Chondrocyte (in vitro differentiated cells): Measurements from ENCODE around the gene PORCN. TPM values are rescaled to one million over a fixed set of nuclear protein-coding genes. Genes with fewer than 3 reads are reported as not detected.

Experiments
- DNase-seq: peaks from one replicate; pipeline ENCODE4 v3.0.0; 2021; ENCODE audit warnings: mixed read lengths, low spot score
- H3K27ac Mint-ChIP-seq: one replicate; pipeline ENCODE4 v1.8.0; 2021; ENCODE audit warnings: mild to moderate bottlenecking, moderate library complexity, mixed read lengths; ENCODE audit not compliant: unreplicated experiment
- H3K27me3 Mint-ChIP-seq: 2 replicates; pipeline ENCODE4 v1.8.0; 2021; ENCODE audit warnings: low read depth, mixed read lengths
- H3K36me3 Mint-ChIP-seq: 2 replicates; pipeline ENCODE4 v1.8.0; 2021; ENCODE audit warnings: low read depth, mixed read lengths
- H3K4me1 Mint-ChIP-seq: 2 replicates; pipeline ENCODE4 v1.8.0; 2021; ENCODE audit warnings: low read depth, mild to moderate bottlenecking, mixed read lengths
- H3K4me3 Mint-ChIP-seq: one replicate; pipeline ENCODE4 v1.8.0; 2021; ENCODE audit warnings: mild to moderate bottlenecking, moderate library complexity, mixed read lengths; ENCODE audit not compliant: unreplicated experiment
- H3K9me3 Mint-ChIP-seq: 2 replicates; pipeline ENCODE4 v1.8.0; 2021; ENCODE audit warnings: low read depth, mixed read lengths
- total RNA-seq: library from RNA; stranded (reverse); gene quantifications from 3 replicates; pipeline ENCODE4 v1.2.1, GENCODE V29; 2021
- TF ChIP-seq, protein P1 (sequence below): fragments of 200-600 bp; sonication (generic); IDR thresholded peaks from 2 replicates; pipeline ENCODE4 v1.5.0; 2021; ENCODE audit warnings: antibody characterized with exemption, mild to moderate bottlenecking, moderate library complexity

Gene PORCN
- total RNA-seq, 1 donor from 2014 or later: 12.5 TPM

- no peak overlapping the region for H3K4me3 Mint-ChIP-seq
- TF ChIP-seq, protein P1, sequence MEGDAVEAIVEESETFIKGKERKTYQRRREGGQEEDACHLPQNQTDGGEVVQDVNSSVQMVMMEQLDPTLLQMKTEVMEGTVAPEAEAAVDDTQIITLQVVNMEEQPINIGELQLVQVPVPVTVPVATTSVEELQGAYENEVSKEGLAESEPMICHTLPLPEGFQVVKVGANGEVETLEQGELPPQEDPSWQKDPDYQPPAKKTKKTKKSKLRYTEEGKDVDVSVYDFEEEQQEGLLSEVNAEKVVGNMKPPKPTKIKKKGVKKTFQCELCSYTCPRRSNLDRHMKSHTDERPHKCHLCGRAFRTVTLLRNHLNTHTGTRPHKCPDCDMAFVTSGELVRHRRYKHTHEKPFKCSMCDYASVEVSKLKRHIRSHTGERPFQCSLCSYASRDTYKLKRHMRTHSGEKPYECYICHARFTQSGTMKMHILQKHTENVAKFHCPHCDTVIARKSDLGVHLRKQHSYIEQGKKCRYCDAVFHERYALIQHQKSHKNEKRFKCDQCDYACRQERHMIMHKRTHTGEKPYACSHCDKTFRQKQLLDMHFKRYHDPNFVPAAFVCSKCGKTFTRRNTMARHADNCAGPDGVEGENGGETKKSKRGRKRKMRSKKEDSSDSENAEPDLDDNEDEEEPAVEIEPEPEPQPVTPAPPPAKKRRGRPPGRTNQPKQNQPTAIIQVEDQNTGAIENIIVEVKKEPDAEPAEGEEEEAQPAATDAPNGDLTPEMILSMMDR: no peak
- peak overlapping the region; percentile 66 for H3K27ac Mint-ChIP-seq
- H3K4me1 Mint-ChIP-seq: peaks cover 11% of the 10 kb centered on the region
- peak; percentile 62 for DNase-seq
- no peaks in the 10 kb centered on the region for H3K27me3 Mint-ChIP-seq
- no peaks in the 10 kb centered on the region for H3K36me3 Mint-ChIP-seq
- H3K9me3 Mint-ChIP-seq: no peaks in the 10 kb centered on the region
Measured at GRCh38 chrX:48497871-48498270, 10.9 kb upstream of the PORCN start.

- DNase-seq: peak; percentile 4
- Mint-ChIP-seq H3K27ac (peak overlapping the region; percentile 66), H3K9me3 (no peaks in the 10 kb centered on the region), H3K4me3 (peak overlapping the region; percentile 42), H3K36me3 (no peaks in the 10 kb centered on the region), H3K27me3 (no peaks in the 10 kb centered on the region), H3K4me1 (peaks cover 11% of the 10 kb centered on the region)
- TF ChIP-seq, protein P1: no peak
Measured at GRCh38 chrX:48498374-48498809, 10.4 kb upstream of the PORCN start.

- no peaks in the 10 kb centered on the region for H3K27me3 Mint-ChIP-seq
- no peaks in the 10 kb centered on the region for H3K9me3 Mint-ChIP-seq
- H3K36me3 Mint-ChIP-seq: no peaks in the 10 kb centered on the region
- peaks cover 3% of the 10 kb centered on the region for H3K4me1 Mint-ChIP-seq
- H3K4me3 Mint-ChIP-seq: no peak overlapping the region
- TF ChIP-seq, protein P1: no peak
- H3K27ac Mint-ChIP-seq: no peak overlapping the region
- no peak for DNase-seq
Measured at GRCh38 chrX:48504261-48504660, 4.5 kb upstream of the PORCN start.

DNA sequence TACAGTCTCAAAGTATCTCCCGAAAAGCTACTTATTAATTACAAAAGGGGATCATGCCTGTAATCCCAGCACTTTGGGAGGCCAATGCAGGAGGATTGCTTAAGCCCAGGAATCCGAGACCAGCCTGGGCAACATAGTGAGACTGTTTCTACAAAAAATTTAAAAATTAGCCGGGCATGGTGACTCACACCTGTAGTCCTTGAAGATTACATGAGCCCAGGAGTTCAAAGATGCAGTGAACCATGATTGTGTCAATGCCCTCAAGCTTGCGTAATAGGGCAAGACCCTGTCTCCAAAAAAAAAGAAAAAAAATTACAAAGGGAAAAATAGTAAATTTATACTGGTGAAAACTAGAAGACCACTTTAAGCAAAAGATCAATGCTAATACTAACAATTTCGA, 3.3 kb upstream of the PORCN start:
- H3K27ac Mint-ChIP-seq: no peak overlapping the region
- H3K4me3 Mint-ChIP-seq: no peak overlapping the region
- no peaks in the 10 kb centered on the region for H3K9me3 Mint-ChIP-seq
- H3K27me3 Mint-ChIP-seq: no peaks in the 10 kb centered on the region
- H3K4me1 Mint-ChIP-seq: peaks cover 12% of the 10 kb centered on the region
- TF ChIP-seq, protein P1: no peak
- H3K36me3 Mint-ChIP-seq: no peaks in the 10 kb centered on the region
- DNase-seq: no peak

GRCh38 chrX:48507246-48507645, 1.5 kb upstream of the PORCN start:
- Mint-ChIP-seq H3K4me3 (no peak overlapping the region), H3K27me3 (no peaks in the 10 kb centered on the region), H3K27ac (no peak overlapping the region), H3K36me3 (no peaks in the 10 kb centered on the region), H3K4me1 (peaks cover 12% of the 10 kb centered on the region), H3K9me3 (no peaks in the 10 kb centered on the region)
- TF ChIP-seq, protein P1: no peak
- no peak for DNase-seq
